ENCODE measurements around the gene MVD. TPM values are rescaled to one million over a fixed set of nuclear protein-coding genes. Genes with fewer than 3 reads are reported as not detected.

MVD gene
- total and polyA plus RNA-seq, 2 of the 4 experiments (the other 2 are of a cell fraction) = 18.3 to 28.4 TPM

- H2BK20ac ChIP-seq (ENCODE audit: low read depth, low read length) = no peak overlapping the region
- no peak overlapping the region for H3K9ac ChIP-seq (ENCODE audit: low read depth, low read length)
- H3K4me3 ChIP-seq (ENCODE audit: insufficient read depth, low read depth, low read length) = no peak overlapping the region
These were observed 6.5 kb downstream of the MVD start for GRCh38 chr16:88656291-88656980.

More at GRCh38 chr16:88656291-88656980, 6.5 kb downstream of the MVD start:
- dilution Hi-C loops (cut with HindIII; ENCODE audit: low sequenced_read_pairs, unreplicated experiment) (no loop called here), in situ Hi-C loops (cut with MboI; ENCODE audit: low sequenced_read_pairs) (no loop called here), intact Hi-C loops (cut with micrococcal nuclease) (no loop called here)
- ChIA-PET POLR2A (ENCODE audit: unreplicated experiment) (no interaction called here), CTCF (no interaction called here)
- H3K14ac ChIP-seq (replicated peaks; ENCODE audit: low read depth, low read length) = no peak overlapping the region
- H3K56ac ChIP-seq (ENCODE audit: extremely low read depth, insufficient read depth, low read length) = no peak overlapping the region
- H3K4me1 ChIP-seq (ENCODE audit: control insufficient read depth, insufficient read depth, low read length) = peaks cover under 1% of the 10 kb centered on the region; the same call in 1 of the 2 replicates
- no peak for ATAC-seq (ENCODE audit: low read depth)
- no peak overlapping the region for H2BK5ac ChIP-seq (ENCODE audit: low read depth, low read length, poor library complexity, severe bottlenecking)
- BruUV-seq (replicated peaks) = no TSS peak
- no peak overlapping the region for H3K18ac ChIP-seq (ENCODE audit: low read depth, low read length)
- H3K27me3 ChIP-seq (ENCODE audit: control insufficient read depth, insufficient read depth, low read length) = no peaks in the 10 kb centered on the region
- TF ChIP-seq MXI1 (IDR thresholded peaks at IDR 0.05; ENCODE audit: borderline replicate concordance, low read depth, low read length) (no peak), SMC3 (IDR thresholded peaks at IDR 0.05; ENCODE audit: low read depth, low read length) (no peak), RCOR1 (IDR thresholded peaks at IDR 0.05; ENCODE audit: insufficient replicate concordance, low read length) (no peak), CEBPB (IDR thresholded peaks at IDR 0.05; ENCODE audit: low read depth, low read length) (no peak), MAFK (IDR thresholded peaks at IDR 0.05; ENCODE audit: low read depth, low read length) (no peak), ELK1 (IDR thresholded peaks at IDR 0.05; ENCODE audit: borderline replicate concordance, low read depth, low read length) (no peak), RFX5 (IDR thresholded peaks at IDR 0.05; ENCODE audit: low read depth, low read length) (no peak), CHD1 (IDR thresholded peaks at IDR 0.05; ENCODE audit: low read depth, low read length) (no peak), RAD21 (IDR thresholded peaks at IDR 0.05; ENCODE audit: low read length) (no peak), CTCF (conservative IDR thresholded peaks at IDR 0.05; ENCODE audit: low read depth, low read length) (no peak), POLR2A (IDR thresholded peaks at IDR 0.05; ENCODE audit: low read depth, low read length) (no peak)
- no peak overlapping the region for H4K91ac ChIP-seq (ENCODE audit: insufficient read depth, low read depth, low read length)
- H3K79me1 ChIP-seq (ENCODE audit: low read depth in 1 of 2, low read length in 2 of 2) = peaks cover 0 to 23% of the 10 kb centered on the region in 2 experiments; a peak in 3 of 4 replicates
- no peak overlapping the region for H2BK15ac ChIP-seq (ENCODE audit: low read depth, low read length)
- no peaks in the 10 kb centered on the region for H3K9me3 ChIP-seq (ENCODE audit: control insufficient read depth, insufficient read depth, low read length)
- 0 out of 2 replicates have a peak, but pooled peaks cover 5% of the 10 kb centered on the region for H4K20me1 ChIP-seq (ENCODE audit: insufficient read depth, low read length)
- H3K27ac ChIP-seq (ENCODE audit: insufficient read depth, low read length) = no peak overlapping the region
- DNase-seq = no peak
- peaks cover 13% of the 10 kb centered on the region for H3K36me3 ChIP-seq (ENCODE audit: control insufficient read depth, insufficient read depth, low read length)
- H3K4me2 ChIP-seq (ENCODE audit: low read depth, low read length) = no peak overlapping the region
- H2AFZ ChIP-seq (replicated peaks; ENCODE audit: low read length, poor library complexity) = no peak overlapping the region
- no peak overlapping the region for H2AK5ac ChIP-seq (ENCODE audit: low read depth, low read length)
- H3K4ac ChIP-seq (ENCODE audit: low read depth, low read length) = no peak overlapping the region
- H3K9me1 ChIP-seq (ENCODE audit: insufficient read depth, low read length) = no peaks in the 10 kb centered on the region
- H3K23ac ChIP-seq (ENCODE audit: low read depth, low read length) = no peak overlapping the region
- H2BK120ac ChIP-seq (ENCODE audit: low read depth, low read length) = no peak overlapping the region
- H2AK9ac ChIP-seq (replicated peaks; ENCODE audit: low read depth, low read length, poor library complexity) = no peak overlapping the region
- 91% methylated on average over 4 of the region's 25 CpGs; no CpG with 5 or more reads in 1 of the 2 experiments for WGBS, 2 experiments (ENCODE audit: extremely low coverage in 2 of 2, insufficient read length in 1 of 2)
- H4K8ac ChIP-seq (ENCODE audit: low read depth in 2 of 2, low read length in 2 of 2) = no peak overlapping the region
- H4K5ac ChIP-seq (ENCODE audit: low read depth, low read length) = no peak overlapping the region
